T-helper 1 cell (primary cell): ENCODE data around the gene ACVRL1.
"Not testable (repeated sequence)": the region's sequence is repeated elsewhere in the genome, so short reads cannot be mapped to it uniquely, and the experiment has no call there.

ENCODE experiments used
- DNase-seq, 5 donors: peaks; one replicate each; pipeline ENCODE4 v3.0.0-alpha.2; 2012 to 2020

ACVRL1 gene

GRCh38 chr12:51874486-51874885 lies 32.8 kb upstream of the ACVRL1 start:
- DNase-seq: no peak

GRCh38 chr12:51879102-51879501 lies 28.2 kb upstream of the ACVRL1 start:
- DNase-seq: no peak

GRCh38 chr12:51883295-51883694 lies 24.0 kb upstream of the ACVRL1 start:
- DNase-seq: no peak

- DNase-seq: no peak
Observed at GRCh38 chr12:51883998-51884675, 23.2 kb upstream of the ACVRL1 start.

- no peak for DNase-seq
Observed at GRCh38 chr12:51884676-51885229, 22.6 kb upstream of the ACVRL1 start.

- DNase-seq: not testable (repeated sequence)
Observed at GRCh38 chr12:51885294-51886020, 21.8 kb upstream of the ACVRL1 start.

- peak in 2 of 5 donors; percentile 24 to 79 for DNase-seq
Observed at GRCh38 chr12:51886021-51886710, 21.1 kb upstream of the ACVRL1 start.

- no peak for DNase-seq
Observed at GRCh38 chr12:51887476-51888315, 19.6 kb upstream of the ACVRL1 start, which contains the start of gene ANKRD33. Gene ANKRD33, plus strand, starts transcription at chr12:51888103. Its CDS starts 84 bp downstream, at chr12:51888187.

GRCh38 chr12:51888316-51889215 lies 18.7 kb upstream of the ACVRL1 start:
- no peak for DNase-seq

- DNase-seq: no peak
Observed at GRCh38 chr12:51889216-51890132, 17.8 kb upstream of the ACVRL1 start.

GRCh38 chr12:51890133-51890464 lies 17.2 kb upstream of the ACVRL1 start:
- no peak for DNase-seq

- DNase-seq: no peak
Observed at GRCh38 chr12:51890511-51891171, 16.7 kb upstream of the ACVRL1 start.

- no peak for DNase-seq
Observed at GRCh38 chr12:51891843-51892242, 15.5 kb upstream of the ACVRL1 start.

- DNase-seq: no peak
Observed at GRCh38 chr12:51893786-51894185, 13.5 kb upstream of the ACVRL1 start.

- no peak for DNase-seq
Observed at GRCh38 chr12:51895378-51896135, 11.7 kb upstream of the ACVRL1 start.

- DNase-seq: no peak
Observed at GRCh38 chr12:51896236-51896635, 11.1 kb upstream of the ACVRL1 start.

GRCh38 chr12:51897181-51897580 lies 10.1 kb upstream of the ACVRL1 start:
- DNase-seq: no peak

- no peak for DNase-seq
Observed at GRCh38 chr12:51898506-51898905, 8.8 kb upstream of the ACVRL1 start.

- no peak for DNase-seq
Observed at GRCh38 chr12:51898937-51899336, 8.4 kb upstream of the ACVRL1 start.
